Fibroblast of skin of right biceps (primary cell): ENCODE measurements around the gene TBC1D2B.

Experiments used
- DNase-seq: peaks from one replicate; pipeline ENCODE4 v3.0.0-alpha.2; 2013

Gene TBC1D2B

GRCh38 chr15:78093242-78094020, 15.9 kb upstream of the TBC1D2B start:
- DNase-seq = peak; percentile 93

DNA sequence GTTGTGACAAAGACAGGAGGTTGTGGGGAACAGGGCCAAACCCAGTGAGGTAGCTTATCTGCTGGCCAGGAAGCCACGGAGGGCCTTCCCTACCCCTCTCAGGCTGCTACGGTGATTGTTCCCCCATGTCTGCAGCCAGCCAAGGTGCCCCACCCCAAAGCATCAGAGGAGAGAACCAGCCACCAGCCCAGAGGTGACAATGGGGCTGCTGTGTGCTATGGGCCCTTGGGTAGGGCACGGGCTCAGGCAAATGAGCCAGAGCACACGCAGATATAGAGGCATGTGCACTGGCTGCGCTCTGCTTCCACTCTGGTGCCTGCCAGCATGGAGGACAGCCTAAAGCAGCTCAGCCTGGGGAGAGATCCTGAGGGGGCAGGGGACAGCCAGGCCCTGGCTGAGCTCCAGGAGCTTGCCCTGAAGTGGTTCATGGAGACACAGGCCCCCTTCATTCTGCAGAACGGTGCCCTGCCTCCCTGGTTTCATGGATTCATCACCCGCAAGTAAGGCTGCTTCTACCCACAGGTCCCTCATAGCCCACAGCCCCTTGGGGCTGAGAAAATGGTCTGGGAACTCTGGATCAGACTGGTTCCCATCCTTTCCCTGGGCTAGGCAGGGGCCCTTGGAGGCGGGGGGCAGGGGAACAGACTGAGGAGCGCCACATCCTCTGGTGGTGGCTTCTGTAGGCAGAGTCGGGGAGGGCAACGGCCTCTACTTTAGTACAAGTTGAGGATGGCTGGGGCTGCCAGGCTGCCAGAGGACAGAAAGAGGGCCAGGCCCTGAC, 14.9 kb upstream of the TBC1D2B start, which contains the start of gene SH2D7:
Gene SH2D7, plus strand, starts transcription at position 301 of the 781 bp plus-strand sequence. Its CDS starts 24 bp downstream, at position 325.
- DNase-seq = no peak

GRCh38 chr15:78090422-78091063, 13.0 kb upstream of the TBC1D2B start:
- peak; percentile 33 for DNase-seq

- no peak for DNase-seq
Measured at GRCh38 chr15:78088773-78089080, 11.2 kb upstream of the TBC1D2B start.

- no peak for DNase-seq
Measured at GRCh38 chr15:78087951-78088772, 10.7 kb upstream of the TBC1D2B start.

DNA sequence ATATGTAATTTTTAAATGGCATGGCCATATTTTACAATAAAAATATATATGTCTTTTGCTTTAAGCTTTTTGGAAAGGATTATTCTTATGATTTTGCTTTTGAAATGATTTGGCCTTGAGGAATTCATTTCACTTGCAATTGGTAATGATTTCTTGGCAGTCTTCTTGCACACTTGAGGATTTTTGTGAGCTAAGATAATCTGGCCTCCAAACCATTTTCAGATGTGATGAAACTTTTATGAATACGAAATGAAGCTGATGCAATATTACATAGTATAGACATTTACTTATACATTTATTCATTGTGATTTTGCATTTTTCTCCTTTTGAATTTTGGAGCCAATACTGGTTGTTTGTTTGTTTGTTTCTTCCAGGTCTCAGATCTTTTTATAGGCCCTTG, 8.4 kb upstream of the TBC1D2B start:
- peak; percentile 92 for DNase-seq

- no peak for DNase-seq
Measured at GRCh38 chr15:78084449-78084750, 6.9 kb upstream of the TBC1D2B start.

DNA sequence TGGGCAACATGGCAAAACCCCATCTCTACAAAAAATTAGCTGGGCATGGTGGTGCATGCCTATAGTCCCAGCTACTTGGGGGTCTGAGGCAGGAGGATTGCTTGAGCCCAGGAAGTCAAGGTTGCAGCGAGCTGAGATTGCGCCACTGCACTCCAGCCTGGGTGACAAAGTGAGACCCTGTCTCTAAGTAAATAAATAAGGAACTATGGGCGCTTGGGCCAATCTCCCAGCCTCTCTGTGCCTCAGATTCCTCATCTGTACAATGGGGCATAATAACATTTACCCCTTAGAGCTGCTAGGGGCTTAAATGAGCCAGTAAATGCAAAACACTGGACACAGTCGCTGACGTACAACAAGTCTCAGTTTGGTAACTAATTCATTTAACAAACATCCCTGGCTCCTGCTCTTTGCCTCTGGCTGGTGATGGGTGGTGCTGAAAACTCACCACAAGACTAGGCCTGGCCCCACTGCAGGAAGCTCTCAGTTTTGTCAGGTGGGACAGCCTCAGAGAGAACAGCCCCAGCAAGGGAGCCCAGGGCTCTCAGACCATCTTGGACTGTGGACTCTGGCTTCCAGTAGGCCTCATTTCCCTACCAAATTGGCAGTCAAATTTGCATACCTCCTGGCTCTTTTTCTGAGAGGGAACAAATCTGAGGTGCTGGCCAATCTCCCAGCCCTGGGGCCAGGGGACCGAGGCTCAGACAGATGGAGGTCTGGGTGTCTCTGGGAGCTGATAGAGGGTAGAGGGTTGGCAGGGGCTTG, 6.4 kb upstream of the TBC1D2B start:
- DNase-seq = no peak

DNA sequence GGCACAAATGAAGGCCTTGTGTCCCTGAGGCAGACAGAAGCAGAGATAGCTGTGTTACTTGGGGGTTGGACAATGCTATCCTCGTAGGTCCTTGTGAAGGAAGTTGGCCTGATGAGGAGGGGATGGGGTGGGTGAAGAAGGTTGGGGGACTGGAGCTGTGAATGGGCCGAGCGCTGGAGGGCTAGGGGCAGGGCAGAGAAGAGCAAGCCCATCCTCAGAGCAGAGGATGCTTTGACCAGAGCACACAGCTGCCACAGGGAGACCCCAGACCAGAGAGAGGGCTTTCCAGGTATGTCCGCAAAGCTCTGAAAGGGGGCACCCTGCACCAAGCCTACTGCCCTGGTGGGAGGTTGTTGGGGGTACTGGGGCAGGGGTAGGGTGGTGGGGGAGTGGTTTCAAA, 5.7 kb upstream of the TBC1D2B start:
- DNase-seq = no peak

- DNase-seq = no peak
Measured at GRCh38 chr15:78082743-78083110, 5.2 kb upstream of the TBC1D2B start.

- no peak for DNase-seq
Measured at GRCh38 chr15:78082106-78082742, 4.7 kb upstream of the TBC1D2B start.

GRCh38 chr15:78080088-78080460, 2.6 kb upstream of the TBC1D2B start:
- DNase-seq = no peak

DNA sequence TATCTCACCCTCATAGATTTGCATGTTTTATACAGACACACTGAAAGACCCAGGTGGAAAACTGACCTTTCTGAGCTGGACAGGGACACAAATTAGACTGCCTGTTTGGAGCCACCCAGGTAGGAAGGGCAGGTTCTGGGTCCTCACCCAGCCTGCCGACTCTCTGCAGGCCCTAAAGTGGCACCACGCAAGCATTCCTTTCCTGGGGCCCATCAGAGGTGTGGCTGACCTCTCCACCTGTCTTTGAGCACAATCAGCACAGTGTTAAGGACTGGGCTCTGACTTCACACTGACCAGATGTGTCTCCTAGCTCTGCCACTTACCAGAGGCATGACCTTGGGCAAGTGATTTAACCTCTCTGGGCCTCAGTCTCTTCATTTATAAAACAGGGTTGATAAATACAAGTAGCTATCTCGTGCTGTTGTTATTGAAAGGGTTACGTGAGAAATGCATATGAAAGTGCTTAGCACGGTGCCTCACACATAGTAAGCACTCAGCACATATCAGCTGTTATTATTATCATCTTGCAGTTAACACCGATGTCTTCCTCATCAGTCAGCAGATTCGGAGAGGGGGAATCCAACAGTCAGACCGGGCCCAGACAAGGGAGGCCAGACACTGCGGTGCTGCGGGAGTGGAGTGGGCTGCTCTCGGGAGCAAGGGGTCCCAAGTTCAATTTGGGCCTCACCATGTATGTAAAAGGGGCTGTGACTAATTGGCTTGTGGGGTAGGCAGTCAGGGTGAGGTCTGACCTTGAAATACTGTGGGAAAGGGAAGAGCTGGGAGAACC, 2.0 kb upstream of the TBC1D2B start:
- no peak for DNase-seq

GRCh38 chr15:78077871-78078210, 330 bp upstream of the TBC1D2B start:
- peak; percentile 28 for DNase-seq

DNA sequence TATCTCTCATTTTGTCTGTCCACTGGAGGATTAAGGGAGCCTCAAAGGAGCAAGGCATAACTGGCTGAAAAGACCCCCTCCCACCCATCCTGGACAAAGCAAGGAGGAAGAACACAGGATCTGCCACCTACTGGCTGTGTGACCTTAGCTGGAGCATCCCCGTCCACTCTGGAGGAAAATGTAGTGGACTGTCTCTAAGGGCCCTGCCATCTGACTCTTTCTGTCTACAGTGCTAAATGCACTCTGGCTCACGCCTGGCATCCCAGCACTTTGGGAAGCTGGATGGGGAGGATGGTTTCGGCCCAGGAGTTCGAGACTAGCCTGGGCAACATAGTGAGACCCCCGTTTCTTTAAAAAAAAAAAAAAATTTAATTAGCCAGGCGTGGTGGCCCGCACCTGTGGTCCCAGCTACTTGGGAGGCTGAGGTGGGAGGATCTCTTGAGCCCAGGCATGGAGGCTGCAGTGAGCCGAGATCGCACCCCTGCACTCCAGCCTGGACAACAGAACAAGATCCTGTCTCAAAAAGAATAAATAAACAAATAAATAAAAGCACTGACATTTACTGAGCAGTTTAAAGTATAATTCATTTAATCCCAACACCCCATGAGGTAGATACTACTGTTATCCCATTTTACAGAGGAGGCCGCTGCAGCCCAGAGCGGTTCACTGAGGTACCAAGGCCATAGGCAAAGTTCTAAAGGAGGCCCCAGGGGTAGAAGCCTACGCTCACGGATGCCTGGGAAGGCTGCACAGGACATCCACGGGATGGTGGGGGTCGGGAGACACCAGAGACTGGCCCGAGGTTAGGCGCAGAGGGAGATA, 1.1 kb downstream of the TBC1D2B start:
- no peak for DNase-seq

- DNase-seq = peak; percentile 94
Measured at GRCh38 chr15:78075490-78076230, 1.9 kb downstream of the TBC1D2B start.

DNA sequence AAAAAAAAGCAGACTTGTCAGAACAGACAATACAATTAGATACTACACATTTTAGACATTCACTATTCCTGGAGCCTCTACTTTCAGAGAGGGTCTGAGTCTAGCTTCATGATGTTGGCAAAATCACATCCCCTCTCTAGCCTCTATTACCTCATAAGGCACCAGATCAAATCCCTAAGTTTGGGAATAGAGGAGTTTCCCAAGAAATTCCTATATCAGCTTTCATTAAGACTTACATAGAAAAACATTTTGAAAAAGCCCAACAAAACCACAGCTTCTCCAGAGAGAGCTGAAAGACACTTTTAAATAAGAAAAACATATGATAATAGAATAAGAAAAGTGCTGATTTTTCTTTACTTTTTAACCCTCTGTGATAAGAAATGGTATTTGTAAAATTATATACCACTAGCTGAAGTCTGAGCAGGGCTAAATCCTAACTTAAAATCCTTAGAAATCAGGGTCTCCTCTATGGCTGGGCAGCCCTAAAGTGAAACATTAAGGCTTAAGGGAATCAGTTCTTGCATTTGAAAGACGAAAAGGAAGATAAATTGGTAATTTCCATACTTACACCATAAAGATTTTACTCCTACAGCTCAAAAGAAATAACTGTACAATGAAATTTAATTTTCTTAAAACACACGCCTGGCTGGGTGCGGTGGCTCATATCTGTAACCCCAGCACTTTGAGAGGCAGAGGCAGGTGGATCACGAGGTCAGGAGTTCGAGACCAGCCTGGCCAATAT, 4.3 kb downstream of the TBC1D2B start:
- DNase-seq = no peak

DNA sequence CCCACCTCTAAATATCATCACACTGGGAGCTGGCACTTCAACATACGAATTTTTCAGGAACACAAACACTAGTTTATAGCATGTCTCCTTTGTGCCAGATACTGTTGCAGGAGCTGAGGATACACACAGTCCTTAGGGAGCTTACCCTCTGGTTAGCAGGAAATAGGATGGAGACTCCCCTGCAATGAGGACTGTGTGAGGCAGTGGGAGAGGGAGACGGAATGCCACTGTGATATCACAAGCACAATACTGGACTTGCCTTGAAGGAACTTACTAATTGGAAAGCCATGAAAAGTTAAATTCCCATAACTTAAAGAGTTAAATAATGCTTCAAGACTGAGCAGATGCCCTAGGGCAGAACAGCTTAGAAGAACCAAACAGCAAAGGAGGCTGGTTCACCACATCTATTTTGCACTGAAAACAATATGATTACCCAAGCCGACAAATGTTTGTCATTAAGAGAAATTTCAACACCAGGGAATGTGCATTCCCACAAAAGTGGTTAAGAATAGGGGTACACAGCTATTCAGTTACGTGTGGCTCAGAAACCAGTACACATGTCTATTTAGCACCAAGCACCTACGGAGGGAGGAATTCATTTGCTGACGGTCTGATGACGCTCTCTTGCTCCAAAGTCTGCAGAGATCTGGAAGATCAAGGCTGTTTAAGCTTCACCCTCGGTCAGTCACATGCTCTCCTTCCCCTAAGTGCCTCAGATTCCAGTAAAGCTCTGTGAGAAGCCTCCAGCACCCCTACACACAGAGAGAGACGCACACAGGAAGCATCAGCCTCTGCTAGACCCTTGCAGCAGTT, 5.2 kb downstream of the TBC1D2B start:
- peak; percentile 77 for DNase-seq
